HFFc6 (cell line): Measurements from ENCODE around the gene SCN7A. TPM values are rescaled to one million over a fixed set of nuclear protein-coding genes. Genes with fewer than 3 reads are reported as not detected.
A peak's percentile ranks its signal among the peaks of the same experiment; 100 is the strongest.

ENCODE experiments used
- DNase-seq: peaks from one replicate; pipeline ENCODE4 v3.0.0-alpha.2; 2018
- H3K27ac Mint-ChIP-seq: 2 replicates; pipeline ENCODE4 v1.8.0; 2020; ENCODE audit warnings: mild to moderate bottlenecking, mixed read lengths
- H3K27me3 Mint-ChIP-seq: 2 replicates; pipeline ENCODE4 v1.8.0; 2021; ENCODE audit warnings: mild to moderate bottlenecking, moderate library complexity, mixed read lengths; ENCODE audit not compliant: insufficient read depth
- H3K36me3 Mint-ChIP-seq: 2 replicates; pipeline ENCODE4 v1.8.0; 2021; ENCODE audit warnings: low read depth, mixed read lengths
- H3K4me1 Mint-ChIP-seq: 2 replicates; pipeline ENCODE4 v1.8.0; 2020; ENCODE audit warnings: low read depth, mixed read lengths
- H3K4me3 Mint-ChIP-seq: 2 replicates; pipeline ENCODE4 v1.8.0; 2020; ENCODE audit warnings: mild to moderate bottlenecking, moderate library complexity, mixed read lengths
- H3K9me3 Mint-ChIP-seq: 2 replicates; pipeline ENCODE4 v1.8.0; 2020; ENCODE audit warnings: mild to moderate bottlenecking, mixed read lengths
- total RNA-seq, 6 experiments: library from RNA; stranded (reverse); fragmentation: NEBNext Ultra II Directional; extraction: Animal tissue kit (Norgen Biotek cat#: 25700); gene quantifications; 2 replicates in 1 of 6; 3 replicates in 5 of 6; pipeline ENCODE4 v1.2.3, GENCODE V29; 2021
- TF ChIP-seq, protein P1 (sequence below): fragments of 200-600 bp; sonication (generic); IDR thresholded peaks from 2 replicates; pipeline ENCODE4 v1.5.0; 2021; ENCODE audit warnings: antibody characterized with exemption, mild to moderate bottlenecking

SCN7A gene
- total RNA-seq, 6 experiments from 2014 or later = 0.02 to 0.05 TPM; not detected in 4

DNA sequence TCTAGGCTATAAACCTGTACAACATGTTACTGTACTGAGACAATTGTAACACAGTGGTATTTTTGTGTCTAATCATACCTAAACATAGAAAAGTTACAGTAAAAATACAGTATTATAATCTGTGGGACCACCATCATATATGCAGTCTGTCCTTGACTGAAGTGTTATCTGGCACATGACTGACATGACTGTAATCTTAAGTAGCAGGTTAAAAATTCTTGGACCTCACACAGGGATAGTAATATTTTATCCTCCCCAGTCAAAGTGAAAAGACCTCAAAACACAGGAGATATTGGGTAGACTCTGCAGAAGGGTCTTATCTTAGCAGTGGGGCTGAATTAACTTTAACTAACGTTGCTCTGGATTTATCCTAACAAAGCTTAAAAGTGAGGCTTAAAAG, 113.4 kb downstream of the SCN7A start:
- Mint-ChIP-seq H3K4me1 (peaks cover 24% of the 10 kb centered on the region), H3K36me3 (no peaks in the 10 kb centered on the region), H3K9me3 (no peaks in the 10 kb centered on the region), H3K27me3 (peaks cover 2% of the 10 kb centered on the region; the same call in 1 of the 2 replicates), H3K27ac (no peak overlapping the region), H3K4me3 (no peak overlapping the region)
- no peak for DNase-seq
- TF ChIP-seq, protein P1, sequence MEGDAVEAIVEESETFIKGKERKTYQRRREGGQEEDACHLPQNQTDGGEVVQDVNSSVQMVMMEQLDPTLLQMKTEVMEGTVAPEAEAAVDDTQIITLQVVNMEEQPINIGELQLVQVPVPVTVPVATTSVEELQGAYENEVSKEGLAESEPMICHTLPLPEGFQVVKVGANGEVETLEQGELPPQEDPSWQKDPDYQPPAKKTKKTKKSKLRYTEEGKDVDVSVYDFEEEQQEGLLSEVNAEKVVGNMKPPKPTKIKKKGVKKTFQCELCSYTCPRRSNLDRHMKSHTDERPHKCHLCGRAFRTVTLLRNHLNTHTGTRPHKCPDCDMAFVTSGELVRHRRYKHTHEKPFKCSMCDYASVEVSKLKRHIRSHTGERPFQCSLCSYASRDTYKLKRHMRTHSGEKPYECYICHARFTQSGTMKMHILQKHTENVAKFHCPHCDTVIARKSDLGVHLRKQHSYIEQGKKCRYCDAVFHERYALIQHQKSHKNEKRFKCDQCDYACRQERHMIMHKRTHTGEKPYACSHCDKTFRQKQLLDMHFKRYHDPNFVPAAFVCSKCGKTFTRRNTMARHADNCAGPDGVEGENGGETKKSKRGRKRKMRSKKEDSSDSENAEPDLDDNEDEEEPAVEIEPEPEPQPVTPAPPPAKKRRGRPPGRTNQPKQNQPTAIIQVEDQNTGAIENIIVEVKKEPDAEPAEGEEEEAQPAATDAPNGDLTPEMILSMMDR = no peak

DNA sequence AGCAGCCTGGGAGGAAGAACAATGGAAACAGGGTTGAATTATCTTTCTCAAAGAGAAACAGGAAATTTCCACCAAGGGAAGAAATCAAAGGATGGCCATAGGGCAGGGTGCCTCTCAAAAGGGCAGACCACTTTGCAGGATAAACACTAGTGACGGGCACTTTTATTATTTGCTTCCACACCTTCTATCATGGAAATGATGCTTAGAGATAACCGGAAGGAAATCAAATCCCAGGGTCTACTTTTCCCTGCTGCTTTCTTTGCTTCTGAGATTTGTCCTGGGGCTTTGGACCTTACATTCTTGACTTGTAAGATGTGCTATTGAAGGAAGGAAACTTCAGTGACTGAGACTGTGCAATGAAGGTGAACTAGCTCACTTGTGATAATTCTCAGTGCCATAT, 117.2 kb downstream of the SCN7A start:
- Mint-ChIP-seq H3K4me1 (peaks cover 38% of the 10 kb centered on the region), H3K9me3 (no peaks in the 10 kb centered on the region), H3K27ac (peak overlapping the region; percentile 89), H3K4me3 (peak overlapping the region; percentile 93), H3K36me3 (peaks cover 8% of the 10 kb centered on the region), H3K27me3 (no peaks in the 10 kb centered on the region; the same call in 1 of the 2 replicates)
- DNase-seq = no peak
- TF ChIP-seq, protein P1 = no peak

DNA sequence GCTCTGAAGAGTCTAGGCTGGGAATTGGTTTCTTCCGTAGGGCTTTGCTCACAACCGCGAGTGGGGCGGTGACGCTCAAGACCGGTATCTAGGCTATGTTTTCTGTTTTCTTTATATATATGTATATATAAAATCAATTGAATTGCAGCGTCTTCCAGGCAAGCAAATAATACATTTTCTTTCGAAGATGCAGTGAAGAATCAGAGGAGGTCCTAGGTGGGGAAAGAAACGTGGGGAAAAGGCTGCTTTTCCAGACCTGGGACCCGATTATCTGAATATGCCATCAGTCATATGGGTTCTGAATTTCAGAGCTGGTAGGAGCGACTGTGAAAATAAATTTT, 117.6 kb downstream of the SCN7A start:
- no peaks in the 10 kb centered on the region; the same call in 1 of the 2 replicates for H3K27me3 Mint-ChIP-seq
- peak overlapping the region; percentile 89 for H3K27ac Mint-ChIP-seq
- peaks cover 42% of the 10 kb centered on the region for H3K4me1 Mint-ChIP-seq
- H3K9me3 Mint-ChIP-seq = no peaks in the 10 kb centered on the region
- H3K36me3 Mint-ChIP-seq = peaks cover 8% of the 10 kb centered on the region
- TF ChIP-seq, protein P1 = no peak
- DNase-seq = no peak
- H3K4me3 Mint-ChIP-seq = peak overlapping the region; percentile 93

DNA sequence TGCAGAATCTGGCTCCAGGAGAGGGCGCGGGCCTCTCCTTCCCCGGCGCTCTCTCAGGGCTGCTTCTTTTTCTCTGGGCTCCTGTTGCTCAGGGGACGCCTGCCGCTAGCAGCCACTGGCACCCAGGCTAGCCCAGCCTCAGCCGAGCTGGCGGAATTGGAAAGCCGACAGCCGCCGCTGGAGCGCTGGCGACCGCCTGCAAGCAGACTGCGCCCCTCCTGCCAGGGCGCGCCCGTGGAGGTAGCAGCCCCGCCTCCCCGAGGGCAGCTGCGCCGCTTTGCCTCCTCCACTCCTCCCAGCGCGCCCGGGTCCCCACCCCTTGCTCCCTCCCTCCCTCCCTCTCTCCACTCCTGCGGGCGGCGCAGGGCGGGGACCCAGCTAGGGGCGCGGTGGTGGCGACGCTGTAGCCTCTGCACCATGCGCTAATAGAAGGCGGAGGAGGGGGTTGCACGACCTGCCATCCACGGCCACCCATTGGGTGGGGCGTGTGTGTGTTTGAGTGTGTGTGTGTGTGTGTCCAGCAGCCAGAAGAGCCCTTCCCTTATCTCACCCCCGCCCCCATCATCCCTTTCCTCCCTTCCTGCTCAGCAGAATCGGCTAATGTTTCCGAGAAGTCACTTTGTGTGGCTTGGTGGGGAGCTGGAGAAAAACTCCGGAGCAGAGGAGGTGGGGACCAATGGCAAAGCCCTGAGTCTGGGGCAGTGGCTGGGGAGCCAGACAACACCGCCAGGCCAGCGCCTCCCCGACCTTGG, 118.1 kb downstream of the SCN7A start, which contains the start of gene SCN9A:
TSS of gene SCN9A (minus strand) at position 209 of the 752 bp plus-strand sequence. CDS start 64,188 bp downstream, outside the sequence.
- peaks cover 48% of the 10 kb centered on the region for H3K4me1 Mint-ChIP-seq
- TF ChIP-seq, protein P1 = peak; percentile 49; the same call in 1 of the 2 replicates
- peaks cover 8% of the 10 kb centered on the region for H3K36me3 Mint-ChIP-seq
- H3K27me3 Mint-ChIP-seq = no peaks in the 10 kb centered on the region; the same call in 1 of the 2 replicates
- no peaks in the 10 kb centered on the region for H3K9me3 Mint-ChIP-seq
- peak; percentile 77 for DNase-seq
- peak within 1 kb of the TSS; percentile 89 for H3K27ac Mint-ChIP-seq
- H3K4me3 Mint-ChIP-seq = peak within 1 kb of the TSS; percentile 93

DNA sequence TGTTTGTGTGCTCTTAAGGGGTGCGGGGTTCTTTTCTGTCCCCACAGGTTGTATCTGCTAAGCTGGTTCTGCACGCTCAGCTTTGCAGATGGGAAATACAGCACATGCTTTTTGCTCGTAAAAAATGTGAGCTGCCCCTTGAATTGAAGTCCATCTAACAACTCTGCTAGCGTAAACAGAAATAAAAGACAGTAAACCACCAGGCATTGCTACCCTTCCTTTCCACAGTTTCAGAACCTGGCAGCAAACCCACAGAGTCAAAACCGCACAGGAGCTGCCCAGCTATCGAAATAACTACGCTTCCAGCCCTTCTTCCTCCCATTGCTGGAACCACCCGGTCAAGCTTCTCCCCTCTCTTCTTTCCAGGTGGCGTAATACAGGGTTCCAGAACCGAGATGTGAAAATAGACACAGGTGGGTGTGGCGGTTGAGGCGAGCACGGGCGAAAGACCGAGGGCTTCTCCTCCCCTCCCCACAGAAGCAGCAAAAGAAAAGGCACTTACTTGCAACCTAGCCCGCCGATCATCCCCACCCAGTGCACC, 118.8 kb downstream of the SCN7A start:
- Mint-ChIP-seq H3K36me3 (peaks cover 8% of the 10 kb centered on the region), H3K4me1 (peaks cover 52% of the 10 kb centered on the region), H3K27ac (peak overlapping the region; percentile 55), H3K27me3 (no peaks in the 10 kb centered on the region; the same call in 1 of the 2 replicates), H3K4me3 (peak overlapping the region; percentile 93), H3K9me3 (no peaks in the 10 kb centered on the region)
- DNase-seq = peak; percentile 30
- TF ChIP-seq, protein P1 = no peak; the same call in 1 of the 2 replicates
